Neuronal stem cell (in vitro differentiated cells): ENCODE data around the gene C2CD5.
"Not testable (repeated sequence)": the region's sequence is repeated elsewhere in the genome, so short reads cannot be mapped to it uniquely, and the experiment has no call there.

Source experiments
- DNase-seq: peaks from one replicate; pipeline ENCODE4 v3.0.0-alpha.2; 2013; ENCODE audit warnings: low spot score
- H2AFZ ChIP-seq: one replicate; pipeline ENCODE4 v1.6.1; 2013; ENCODE audit warnings: mild to moderate bottlenecking, low read length, inconsistent platforms
- H2AK5ac ChIP-seq: 2 replicates; pipeline ENCODE4 v1.6.1; 2013; ENCODE audit warnings: low read depth, mild to moderate bottlenecking, inconsistent platforms, low read length, moderate library complexity, mixed read lengths
- H2BK120ac ChIP-seq: 2 replicates; pipeline ENCODE4 v1.6.1; 2013; ENCODE audit warnings: low read depth, mild to moderate bottlenecking, inconsistent platforms, low read length, moderate library complexity, mixed read lengths
- H2BK12ac ChIP-seq: one replicate; pipeline ENCODE4 v1.6.1; 2013; ENCODE audit warnings: low read length, inconsistent platforms
- H2BK15ac ChIP-seq: 2 replicates; pipeline ENCODE4 v1.6.1; 2013; ENCODE audit warnings: mild to moderate bottlenecking, low read length, inconsistent platforms, mixed read lengths
- H2BK5ac ChIP-seq: one replicate; pipeline ENCODE4 v1.6.1; 2013; ENCODE audit warnings: inconsistent platforms, mild to moderate bottlenecking, low read length, moderate library complexity
- H3K14ac ChIP-seq: one replicate; pipeline ENCODE4 v1.6.1; 2013; ENCODE audit warnings: low read length, inconsistent platforms
- H3K18ac ChIP-seq: 2 replicates; pipeline ENCODE4 v1.6.1; 2013; ENCODE audit warnings: low read length, inconsistent platforms
- H3K23ac ChIP-seq: 2 replicates; pipeline ENCODE4 v1.6.1; 2013; ENCODE audit warnings: low read depth, mild to moderate bottlenecking, mixed read lengths, low read length, inconsistent platforms; ENCODE audit not compliant: poor library complexity
- H3K27ac ChIP-seq: replicated peaks from 3 replicates; pipeline ENCODE4 v1.5.1; 2013; ENCODE audit warnings: low read length, inconsistent platforms
- H3K27me3 ChIP-seq, 3 experiments: 2 replicates each; pipeline ENCODE4 v1.6.1; 2013; ENCODE audit warnings: low read length in 3 of 3, mild to moderate bottlenecking in 2 of 3, inconsistent platforms in 1 of 3, low read depth in 1 of 3, mixed read lengths in 1 of 3, moderate library complexity in 1 of 3; ENCODE audit not compliant: control insufficient read depth in 3 of 3, insufficient read depth in 3 of 3
- H3K36me3 ChIP-seq, 2 donors: replicated peaks in 1 of 2; 2 replicates each; pipeline ENCODE4 v1.6.1; 2013; ENCODE audit warnings: low read length in 2 of 2; ENCODE audit not compliant: control insufficient read depth in 2 of 2, insufficient read depth in 2 of 2
- H3K4ac ChIP-seq: 2 replicates; pipeline ENCODE4 v1.6.1; 2013; ENCODE audit warnings: inconsistent platforms, mild to moderate bottlenecking, low read length, moderate library complexity
- H3K4me1 ChIP-seq, 2 donors: 1 replicate in 1 of 2; 2 replicates in 1 of 2; pipeline ENCODE4 v1.6.1; 2013; ENCODE audit warnings: low read length in 2 of 2, low read depth in 1 of 2; ENCODE audit not compliant: control insufficient read depth in 2 of 2, insufficient read depth in 1 of 2
- H3K4me2 ChIP-seq: one replicate; pipeline ENCODE4 v1.6.1; 2013; ENCODE audit warnings: mild to moderate bottlenecking, low read length, inconsistent platforms; ENCODE audit not compliant: insufficient read depth, poor library complexity, severe bottlenecking
- H3K4me3 ChIP-seq, 2 donors: 2 replicates each; pipeline ENCODE4 v1.5.1; 2013; ENCODE audit warnings: low read length in 2 of 2, mild to moderate bottlenecking in 2 of 2, inconsistent platforms in 1 of 2, moderate library complexity in 1 of 2
- H3K79me1 ChIP-seq: one replicate; pipeline ENCODE4 v1.6.1; 2013; ENCODE audit warnings: low read depth, mild to moderate bottlenecking, inconsistent platforms, low read length, moderate library complexity
- H3K9ac ChIP-seq: one replicate; pipeline ENCODE4 v1.6.1; 2013; ENCODE audit warnings: mild to moderate bottlenecking, low read depth, low read length, inconsistent platforms; ENCODE audit not compliant: poor library complexity
- H3K9me3 ChIP-seq, 2 donors: replicated peaks in 1 of 2; 2 replicates each; pipeline versions ENCODE3 to v1.6.1; 2013; ENCODE audit warnings: low read length in 2 of 2, mild to moderate bottlenecking in 2 of 2, inconsistent platforms in 1 of 2, low read depth in 1 of 2, mixed read lengths in 1 of 2, moderate library complexity in 1 of 2; ENCODE audit not compliant: control insufficient read depth in 2 of 2, insufficient read depth in 1 of 2
- H4K8ac ChIP-seq: one replicate; pipeline ENCODE4 v1.6.1; 2013; ENCODE audit warnings: low read depth, mild to moderate bottlenecking, inconsistent platforms, low read length, moderate library complexity
- H4K91ac ChIP-seq: one replicate; pipeline ENCODE4 v1.6.1; 2013; ENCODE audit warnings: low read length, low read depth, mild to moderate bottlenecking, inconsistent platforms; ENCODE audit not compliant: poor library complexity
- WGBS, 2 donors: extraction: QIAGEN DNeasy Blood & Tissue Kit; methylation state at CpG; one replicate each; pipeline ENCODE4 v1.1.7; 2013; ENCODE audit warnings: missing lambda C conversion rate in 2 of 2, mixed read lengths in 1 of 2; ENCODE audit not compliant: insufficient read length in 2 of 2, insufficient replicate concordance in 1 of 2; ENCODE audit errors: extremely low coverage in 2 of 2; 5-methylcytosine and 5-hydroxymethylcytosine counted together

Gene C2CD5

GRCh38 chr12:22554750-22555149 is 10.4 kb upstream of the C2CD5 start:
- H4K8ac ChIP-seq, H3K79me1 ChIP-seq, H3K18ac ChIP-seq, H2BK15ac ChIP-seq, H3K14ac ChIP-seq, H3K27me3 ChIP-seq, H3K4me1 ChIP-seq, H3K27ac ChIP-seq, DNase-seq, H3K23ac ChIP-seq, H3K9ac ChIP-seq, H2BK12ac ChIP-seq, H3K36me3 ChIP-seq, H3K4me2 ChIP-seq, H3K9me3 ChIP-seq, H2AK5ac ChIP-seq, H2BK5ac ChIP-seq, H3K4me3 ChIP-seq, H3K4ac ChIP-seq, H2BK120ac ChIP-seq, H2AFZ ChIP-seq, H4K91ac ChIP-seq: not testable (repeated sequence)
- no CpG with 5 or more reads among the region's 4 CpGs for WGBS, 2 donors

- Histone ChIP-seq H2BK120ac (no peak overlapping the region), H2BK15ac (no peak overlapping the region), H3K23ac (no peak overlapping the region), H3K79me1 (no peaks in the 10 kb centered on the region), H2BK12ac (no peak overlapping the region), H3K27ac (no peak overlapping the region), H2AK5ac (no peak overlapping the region), H2AFZ (no peak overlapping the region), H4K91ac (no peak overlapping the region), H3K9ac (no peak overlapping the region), H3K18ac (no peak overlapping the region), H3K27me3 (no peaks in the 10 kb centered on the region), H3K14ac (no peak overlapping the region), H3K9me3 (no peaks in the 10 kb centered on the region), H3K4me1 (no peaks in the 10 kb centered on the region), H3K36me3 (no peaks in the 10 kb centered on the region), H2BK5ac (no peak overlapping the region), H3K4me2 (no peak overlapping the region), H4K8ac (no peak overlapping the region), H3K4me3 (no peak overlapping the region), H3K4ac (no peak overlapping the region)
- no peak for DNase-seq
Observed at GRCh38 chr12:22551624-22552023, 7.3 kb upstream of the C2CD5 start.

GRCh38 chr12:22545255-22545654 is 913 bp upstream of the C2CD5 start:
- no peak overlapping the region for H2BK120ac ChIP-seq
- H3K79me1 ChIP-seq = peaks cover 2% of the 10 kb centered on the region
- no peak for DNase-seq
- H3K9ac ChIP-seq = no peak overlapping the region
- H2BK5ac ChIP-seq = no peak overlapping the region
- no peak overlapping the region for H3K4me2 ChIP-seq
- H2AFZ ChIP-seq = peak overlapping the region; percentile 98
- no peak overlapping the region for H2BK15ac ChIP-seq
- H3K18ac ChIP-seq = no peak overlapping the region
- H3K9me3 ChIP-seq = no peaks in the 10 kb centered on the region
- H2AK5ac ChIP-seq = no peak overlapping the region
- no peak overlapping the region for H2BK12ac ChIP-seq
- H4K8ac ChIP-seq = no peak overlapping the region
- peaks cover 0 to 2% of the 10 kb centered on the region in 2 donors for H3K36me3 ChIP-seq
- no peaks in the 10 kb centered on the region for H3K27me3 ChIP-seq
- no peak overlapping the region for H3K14ac ChIP-seq
- no CpG with 5 or more reads among the region's 6 CpGs for WGBS, 2 donors
- peaks cover 0 to 4% of the 10 kb centered on the region in 2 donors for H3K4me1 ChIP-seq
- H4K91ac ChIP-seq = no peak overlapping the region
- H3K4me3 ChIP-seq = peak overlapping the region in 1 of 2 donors; percentile 84
- no peak overlapping the region for H3K4ac ChIP-seq
- H3K23ac ChIP-seq = no peak overlapping the region
- no peak overlapping the region for H3K27ac ChIP-seq

GRCh38 chr12:22543246-22544037 is 900 bp downstream of the C2CD5 start:
- peak overlapping the region; percentile 70 for H3K4me2 ChIP-seq
- H2BK5ac ChIP-seq = peak overlapping the region; percentile 77
- peaks cover 1 to 6% of the 10 kb centered on the region in 2 donors for H3K36me3 ChIP-seq
- no CpG with 5 or more reads among the region's 28 CpGs for WGBS, 2 donors
- no peak overlapping the region for H4K8ac ChIP-seq
- H3K4me3 ChIP-seq = peak overlapping the region; percentile 84 to 98
- peak overlapping the region; percentile 35 for H2AK5ac ChIP-seq
- H2BK15ac ChIP-seq = no peak overlapping the region
- H4K91ac ChIP-seq = no peak overlapping the region
- peak; percentile 27 for DNase-seq
- peak overlapping the region; percentile 83 for H3K23ac ChIP-seq
- H3K27me3 ChIP-seq = no peaks in the 10 kb centered on the region
- H3K9me3 ChIP-seq = no peaks in the 10 kb centered on the region
- H3K4ac ChIP-seq = peak overlapping the region; percentile 17
- peak overlapping the region; percentile 98 for H2AFZ ChIP-seq
- H3K79me1 ChIP-seq = peaks cover 2% of the 10 kb centered on the region
- no peak overlapping the region for H2BK12ac ChIP-seq
- no peak overlapping the region for H2BK120ac ChIP-seq
- peak overlapping the region; percentile 97 for H3K18ac ChIP-seq
- H3K27ac ChIP-seq = peak overlapping the region; percentile 94
- H3K9ac ChIP-seq = peak overlapping the region; percentile 85
- peaks cover 0 to 4% of the 10 kb centered on the region in 2 donors for H3K4me1 ChIP-seq
- no peak overlapping the region for H3K14ac ChIP-seq
